Measurements from ENCODE around the gene FBXO31.
A peak's percentile ranks its signal among the peaks of the same experiment; 100 is the strongest.

FBXO31 gene

GRCh38 chr16:87383505-87384161, at the start of gene FBXO31:
Gene FBXO31, minus strand, starts transcription at chr16:87383776. Its CDS starts 32 bp downstream, at chr16:87383744.
- DNase-seq = peak; percentile 67

GRCh38 chr16:87432330-87432915, 48.8 kb upstream of the FBXO31 start:
- no peak for DNase-seq

- DNase-seq = no peak
Measured at GRCh38 chr16:87431926-87432325, 48.4 kb upstream of the FBXO31 start.

- no peak for DNase-seq
Measured at GRCh38 chr16:87426423-87427215, 43.0 kb upstream of the FBXO31 start.

- no peak for DNase-seq
Measured at GRCh38 chr16:87425941-87426340, 42.4 kb upstream of the FBXO31 start.

GRCh38 chr16:87424266-87424665, 40.7 kb upstream of the FBXO31 start:
- no peak for DNase-seq

- no peak for DNase-seq
Measured at GRCh38 chr16:87423429-87423828, 39.9 kb upstream of the FBXO31 start.

- DNase-seq = no peak
Measured at GRCh38 chr16:87422106-87422505, 38.5 kb upstream of the FBXO31 start.

GRCh38 chr16:87421003-87421912, 37.7 kb upstream of the FBXO31 start:
- DNase-seq = no peak

GRCh38 chr16:87420026-87421002, 36.7 kb upstream of the FBXO31 start:
- no peak for DNase-seq

- DNase-seq = no peak
Measured at GRCh38 chr16:87418644-87419043, 35.1 kb upstream of the FBXO31 start.

GRCh38 chr16:87418216-87418615, 34.6 kb upstream of the FBXO31 start:
- DNase-seq = no peak

- no peak for DNase-seq
Measured at GRCh38 chr16:87417528-87417910, 33.9 kb upstream of the FBXO31 start.

- DNase-seq = peak; percentile 5
Measured at GRCh38 chr16:87416826-87417527, 33.4 kb upstream of the FBXO31 start.

GRCh38 chr16:87415441-87415840, 31.9 kb upstream of the FBXO31 start:
- DNase-seq = no peak

GRCh38 chr16:87414251-87414680, 30.7 kb upstream of the FBXO31 start:
- DNase-seq = no peak

GRCh38 chr16:87412996-87413421, 29.4 kb upstream of the FBXO31 start:
- DNase-seq = no peak

GRCh38 chr16:87412371-87412995, 28.9 kb upstream of the FBXO31 start:
- DNase-seq = no peak

GRCh38 chr16:87411375-87412271, 28.0 kb upstream of the FBXO31 start:
- DNase-seq = no peak

All from GF-D8 (cell line).